ENCODE data around the gene HTRA1.

The HTRA1 gene

GRCh38 chr10:122551450-122551849 lies 90.1 kb downstream of the HTRA1 start:
- no peaks in the 10 kb centered on the region for H3K79me2 ChIP-seq (ENCODE audit: control insufficient read depth, insufficient read depth, low read length, poor library complexity)
- H3K14ac ChIP-seq (ENCODE audit: low read length): no peak overlapping the region
- H3K79me1 ChIP-seq (ENCODE audit: low read length): no peaks in the 10 kb centered on the region
- H3K4me2 ChIP-seq (ENCODE audit: low read length): no peak overlapping the region
- H3K4me1 ChIP-seq (ENCODE audit: control insufficient read depth in 1 of 2, insufficient read depth in 2 of 2, low read length in 2 of 2): peaks cover 0 to 2% of the 10 kb centered on the region in 2 experiments
- no peak overlapping the region for H3K4me3 ChIP-seq (ENCODE audit: low read depth, low read length)
- no peak overlapping the region for H4K8ac ChIP-seq (ENCODE audit: low read depth, low read length)
- H2BK120ac ChIP-seq (ENCODE audit: insufficient read depth, low read length, poor library complexity): no peak overlapping the region
- no peak overlapping the region for H2AFZ ChIP-seq (ENCODE audit: insufficient read depth, low read length, poor library complexity)
- H4K91ac ChIP-seq (ENCODE audit: low read depth, low read length): no peak overlapping the region
- no peak overlapping the region for H4K12ac ChIP-seq (ENCODE audit: low read depth, low read length)
- no peaks in the 10 kb centered on the region for H3K27me3 ChIP-seq (ENCODE audit: insufficient read depth, low read length)
- H3K9me3 ChIP-seq (ENCODE audit: insufficient read depth, low read depth, low read length): peaks cover 8% of the 10 kb centered on the region
- H3K27ac ChIP-seq (ENCODE audit: low read depth, low read length): no peak overlapping the region
- H3K9ac ChIP-seq (ENCODE audit: low read length): no peak overlapping the region
- no peak overlapping the region for H2AK5ac ChIP-seq (ENCODE audit: low read length)
- WGBS (ENCODE audit: extremely low coverage, insufficient coverage, insufficient read length): no CpG with 5 or more reads among the region's 9 CpGs
- no peak overlapping the region for H2BK5ac ChIP-seq (ENCODE audit: low read depth, low read length, poor library complexity)
- H3K23ac ChIP-seq (ENCODE audit: low read length): no peak overlapping the region
- H2BK12ac ChIP-seq (ENCODE audit: low read length): no peak overlapping the region
- H3K36me3 ChIP-seq (ENCODE audit: control insufficient read depth in 1 of 2, insufficient read depth in 2 of 2, low read length in 2 of 2): no peaks in the 10 kb centered on the region
- no peak overlapping the region for H3K18ac ChIP-seq (ENCODE audit: low read length)
- no peak overlapping the region for H3K4ac ChIP-seq (ENCODE audit: low read depth, low read length)
- DNase-seq: no peak

- Histone ChIP-seq H3K23ac (ENCODE audit: low read length) (no peak overlapping the region), H2AFZ (ENCODE audit: insufficient read depth, low read length, poor library complexity) (no peak overlapping the region), H4K12ac (ENCODE audit: low read depth, low read length) (no peak overlapping the region), H3K79me2 (ENCODE audit: control insufficient read depth, insufficient read depth, low read length, poor library complexity) (no peaks in the 10 kb centered on the region), H2AK5ac (ENCODE audit: low read length) (no peak overlapping the region), H3K18ac (ENCODE audit: low read length) (no peak overlapping the region), H3K27me3 (ENCODE audit: insufficient read depth, low read length) (no peaks in the 10 kb centered on the region), H4K8ac (ENCODE audit: low read depth, low read length) (no peak overlapping the region), H3K14ac (ENCODE audit: low read length) (no peak overlapping the region), H3K27ac (ENCODE audit: low read depth, low read length) (no peak overlapping the region), H3K9me3 (ENCODE audit: insufficient read depth, low read depth, low read length) (peaks cover 11% of the 10 kb centered on the region), H2BK120ac (ENCODE audit: insufficient read depth, low read length, poor library complexity) (no peak overlapping the region), H3K4me1 (ENCODE audit: control insufficient read depth in 1 of 2, insufficient read depth in 2 of 2, low read length in 2 of 2) (peaks cover 0 to 2% of the 10 kb centered on the region in 2 experiments), H2BK12ac (ENCODE audit: low read length) (no peak overlapping the region), H4K91ac (ENCODE audit: low read depth, low read length) (no peak overlapping the region), H3K36me3 (ENCODE audit: control insufficient read depth in 1 of 2, insufficient read depth in 2 of 2, low read length in 2 of 2) (no peaks in the 10 kb centered on the region), H3K9ac (ENCODE audit: low read length) (no peak overlapping the region), H3K4me3 (ENCODE audit: low read depth, low read length) (no peak overlapping the region), H3K4ac (ENCODE audit: low read depth, low read length) (no peak overlapping the region), H3K4me2 (ENCODE audit: low read length) (no peak overlapping the region), H2BK5ac (ENCODE audit: low read depth, low read length, poor library complexity) (no peak overlapping the region), H3K79me1 (ENCODE audit: low read length) (no peaks in the 10 kb centered on the region)
- no peak for DNase-seq
- WGBS (ENCODE audit: extremely low coverage, insufficient coverage, insufficient read length): no CpG with 5 or more reads among the region's 6 CpGs
Measured at GRCh38 chr10:122553341-122553740, 92.0 kb downstream of the HTRA1 start.

- DNase-seq: no peak
- Histone ChIP-seq H4K12ac (ENCODE audit: low read depth, low read length) (no peak overlapping the region), H2AK5ac (ENCODE audit: low read length) (no peak overlapping the region), H3K9me3 (ENCODE audit: insufficient read depth, low read depth, low read length) (peaks cover 11% of the 10 kb centered on the region), H4K91ac (ENCODE audit: low read depth, low read length) (no peak overlapping the region), H2BK120ac (ENCODE audit: insufficient read depth, low read length, poor library complexity) (no peak overlapping the region), H3K4me1 (ENCODE audit: control insufficient read depth in 1 of 2, insufficient read depth in 2 of 2, low read length in 2 of 2) (peaks cover 9 to 10% of the 10 kb centered on the region in 2 experiments), H2BK5ac (ENCODE audit: low read depth, low read length, poor library complexity) (no peak overlapping the region), H3K79me2 (ENCODE audit: control insufficient read depth, insufficient read depth, low read length, poor library complexity) (no peaks in the 10 kb centered on the region), H3K27me3 (ENCODE audit: insufficient read depth, low read length) (no peaks in the 10 kb centered on the region), H3K4me2 (ENCODE audit: low read length) (no peak overlapping the region), H3K36me3 (ENCODE audit: control insufficient read depth in 1 of 2, insufficient read depth in 2 of 2, low read length in 2 of 2) (no peaks in the 10 kb centered on the region), H2AFZ (ENCODE audit: insufficient read depth, low read length, poor library complexity) (no peak overlapping the region), H3K14ac (ENCODE audit: low read length) (no peak overlapping the region), H3K4me3 (ENCODE audit: low read depth, low read length) (no peak overlapping the region), H3K18ac (ENCODE audit: low read length) (no peak overlapping the region), H3K27ac (ENCODE audit: low read depth, low read length) (no peak overlapping the region), H3K23ac (ENCODE audit: low read length) (no peak overlapping the region), H3K4ac (ENCODE audit: low read depth, low read length) (no peak overlapping the region), H3K79me1 (ENCODE audit: low read length) (no peaks in the 10 kb centered on the region), H3K9ac (ENCODE audit: low read length) (no peak overlapping the region), H4K8ac (ENCODE audit: low read depth, low read length) (no peak overlapping the region), H2BK12ac (ENCODE audit: low read length) (no peak overlapping the region)
- WGBS (ENCODE audit: extremely low coverage, insufficient coverage, insufficient read length): 100% methylated on average over 1 of the region's 6 CpGs
Measured at GRCh38 chr10:122554131-122555036, 93.0 kb downstream of the HTRA1 start.

GRCh38 chr10:122555442-122555841 lies 94.1 kb downstream of the HTRA1 start:
- Histone ChIP-seq H3K4me2 (ENCODE audit: low read length) (no peak overlapping the region), H3K9me3 (ENCODE audit: insufficient read depth, low read depth, low read length) (peaks cover 9% of the 10 kb centered on the region), H3K14ac (ENCODE audit: low read length) (no peak overlapping the region), H4K12ac (ENCODE audit: low read depth, low read length) (no peak overlapping the region), H3K9ac (ENCODE audit: low read length) (no peak overlapping the region), H3K4me3 (ENCODE audit: low read depth, low read length) (no peak overlapping the region), H2BK12ac (ENCODE audit: low read length) (no peak overlapping the region), H3K4ac (ENCODE audit: low read depth, low read length) (no peak overlapping the region), H4K8ac (ENCODE audit: low read depth, low read length) (no peak overlapping the region), H4K91ac (ENCODE audit: low read depth, low read length) (no peak overlapping the region), H3K79me1 (ENCODE audit: low read length) (no peaks in the 10 kb centered on the region), H2BK120ac (ENCODE audit: insufficient read depth, low read length, poor library complexity) (no peak overlapping the region), H3K18ac (ENCODE audit: low read length) (no peak overlapping the region), H3K79me2 (ENCODE audit: control insufficient read depth, insufficient read depth, low read length, poor library complexity) (no peaks in the 10 kb centered on the region), H3K4me1 (ENCODE audit: control insufficient read depth in 1 of 2, insufficient read depth in 2 of 2, low read length in 2 of 2) (peaks cover 9 to 12% of the 10 kb centered on the region in 2 experiments), H3K23ac (ENCODE audit: low read length) (no peak overlapping the region), H2AFZ (ENCODE audit: insufficient read depth, low read length, poor library complexity) (no peak overlapping the region), H3K27ac (ENCODE audit: low read depth, low read length) (no peak overlapping the region), H2BK5ac (ENCODE audit: low read depth, low read length, poor library complexity) (no peak overlapping the region), H2AK5ac (ENCODE audit: low read length) (no peak overlapping the region), H3K27me3 (ENCODE audit: insufficient read depth, low read length) (no peaks in the 10 kb centered on the region), H3K36me3 (ENCODE audit: control insufficient read depth in 1 of 2, insufficient read depth in 2 of 2, low read length in 2 of 2) (no peaks in the 10 kb centered on the region)
- no peak for DNase-seq
- WGBS (ENCODE audit: extremely low coverage, insufficient coverage, insufficient read length): no CpG with 5 or more reads among the region's 3 CpGs

Data from trophoblast cell (in vitro differentiated cells and primary cell).